Peyer's patch (tissue), 4 donors: ENCODE data around the gene PARL. TPM values are rescaled to one million over a fixed set of nuclear protein-coding genes. Genes with fewer than 3 reads are reported as not detected.

Source experiments
- DNase-seq, 3 donors: peaks; one replicate each; pipeline ENCODE4 v3.0.0-alpha.2; 2017 to 2019
- H3K27ac ChIP-seq, 4 donors: fragments of 200-600 bp; sonication (generic); one replicate each; pipeline ENCODE4 v1.5.1; 2016 to 2019
- H3K27me3 ChIP-seq, 2 donors: fragments of 200-600 bp; sonication (generic); one replicate each; pipeline ENCODE4 v1.5.1; 2019
- H3K36me3 ChIP-seq, 3 donors: fragments of 200-600 bp; sonication (generic); one replicate each; pipeline ENCODE4 v1.5.1; 2016 to 2019
- H3K4me1 ChIP-seq, 4 donors: fragments of 200-600 bp; sonication (generic); one replicate each; pipeline ENCODE4 v1.5.1; 2016 to 2019
- H3K4me3 ChIP-seq, 4 donors: fragments of 200-600 bp; sonication (generic); 1 replicate in 3 of 4; 2 replicates in 1 of 4; pipeline ENCODE4 v1.5.1; 2016 to 2019; ENCODE audit warnings: mild to moderate bottlenecking in 1 of 4
- H3K9me3 ChIP-seq, 4 donors: fragments of 200-600 bp; sonication (generic); one replicate each; pipeline ENCODE4 v1.5.1; 2016 to 2019; ENCODE audit warnings: mild to moderate bottlenecking in 1 of 4
- CTCF ChIP-seq, 6 experiments: fragments of 450-650 bp in 4 of 6; fragments of 200-600 bp in 2 of 6; sonication (generic) in 1 of 6; IDR thresholded peaks; one replicate each; pipeline ENCODE4 v1.5.1; 2017 to 2019; ENCODE audit warnings: antibody characterized with exemption in 6 of 6, mild to moderate bottlenecking in 3 of 6, moderate library complexity in 1 of 6
- POLR2A ChIP-seq, 2 donors: fragments of 450-650 bp; IDR thresholded peaks; one replicate each; pipeline ENCODE4 v1.5.1; 2017; ENCODE audit warnings: antibody characterized with exemption in 2 of 2, mild to moderate bottlenecking in 2 of 2, moderate library complexity in 2 of 2
- total RNA-seq, 4 donors: library from RNA; depleted of rRNA; stranded (reverse); fragments of >200 nt; gene quantifications; one replicate each; pipeline ENCODE4 v1.1.0, GENCODE V29; 2016

Gene PARL
- total RNA-seq, 4 donors from 2014 or later, result 22.3 to 69.9 (median 43.9) TPM

DNA sequence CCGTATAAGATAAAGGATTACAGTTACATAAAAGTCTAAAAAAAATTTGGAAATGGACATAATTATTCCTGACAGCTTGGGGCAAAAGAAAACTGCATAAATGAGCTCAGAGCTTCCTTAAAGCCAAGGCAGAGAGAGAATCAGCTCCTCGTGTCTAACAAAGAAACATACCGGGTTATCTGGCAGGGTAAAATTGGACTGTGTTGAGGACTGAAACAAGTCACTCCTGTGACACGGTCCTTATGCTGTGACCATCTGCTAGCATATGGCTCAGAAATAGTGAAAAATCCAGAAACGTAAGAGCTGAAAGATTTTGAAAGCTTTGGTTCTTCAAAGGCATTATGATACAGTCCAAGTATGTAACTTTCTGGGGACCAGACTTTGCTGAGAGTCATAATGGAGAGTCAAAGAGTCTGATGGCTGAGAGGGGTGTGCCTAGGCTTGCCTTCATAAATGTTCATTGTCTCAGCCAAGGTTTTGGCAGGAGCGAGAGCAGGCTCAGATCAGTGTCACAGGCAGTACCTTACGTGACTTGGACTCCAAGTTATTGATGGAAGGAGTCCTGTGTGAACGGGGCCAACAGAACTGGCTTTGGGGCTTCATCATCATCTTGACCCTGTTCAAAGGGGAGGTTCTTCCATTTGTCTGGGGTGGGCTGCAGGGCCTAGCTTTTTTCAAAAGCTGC, 71.8 kb downstream of the PARL start:
- H3K4me1 ChIP-seq, result no peaks in the 10 kb centered on the region
- H3K36me3 ChIP-seq, result peaks cover 0 to 35% (median 0%) of the 10 kb centered on the region in 3 donors
- no peak for DNase-seq
- H3K27me3 ChIP-seq, result no peaks in the 10 kb centered on the region
- no peaks in the 10 kb centered on the region for H3K9me3 ChIP-seq
- H3K27ac ChIP-seq, result no peak overlapping the region
- TF ChIP-seq CTCF (IDR thresholded peaks at IDR 0.05) (no peak), POLR2A (IDR thresholded peaks at IDR 0.05) (no peak)
- H3K4me3 ChIP-seq, result no peak overlapping the region

DNA sequence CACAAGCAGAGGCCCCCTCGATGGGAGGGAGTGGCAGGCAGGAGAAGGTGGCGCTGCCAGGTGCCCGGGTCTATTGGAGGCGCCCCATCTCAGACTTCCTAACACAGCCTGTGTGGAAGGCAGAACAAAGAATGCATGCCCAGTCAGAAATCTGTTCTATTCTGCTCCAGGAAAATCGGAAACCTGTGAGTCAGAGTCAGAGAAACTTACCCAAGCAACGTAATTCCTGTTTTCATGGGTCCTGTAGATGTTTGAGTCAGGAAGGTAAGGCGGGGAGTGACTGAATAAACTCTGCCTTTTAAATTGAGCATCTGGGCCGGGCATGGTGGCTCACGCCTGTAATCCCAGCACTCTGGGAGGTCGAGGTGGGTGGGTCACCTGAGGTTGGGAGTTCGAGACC, 73.0 kb downstream of the PARL start:
- peak in 1 of 3 donors; percentile 21 for DNase-seq
- H3K27me3 ChIP-seq, result no peaks in the 10 kb centered on the region
- no peak overlapping the region for H3K4me3 ChIP-seq
- H3K27ac ChIP-seq, result no peak overlapping the region
- peaks cover 0 to 47% (median 0%) of the 10 kb centered on the region in 3 donors for H3K36me3 ChIP-seq
- H3K9me3 ChIP-seq, result no peaks in the 10 kb centered on the region
- no peak for TF ChIP-seq POLR2A (IDR thresholded peaks at IDR 0.05)
- no peak for TF ChIP-seq CTCF (IDR thresholded peaks at IDR 0.05)
- no peaks in the 10 kb centered on the region for H3K4me1 ChIP-seq

- peak in 1 of 3 donors; percentile 25 for DNase-seq
- TF ChIP-seq POLR2A (IDR thresholded peaks at IDR 0.05) (no peak), CTCF (IDR thresholded peaks at IDR 0.05) (no peak)
- Histone ChIP-seq H3K4me3 (no peak overlapping the region), H3K27ac (no peak overlapping the region), H3K27me3 (no peaks in the 10 kb centered on the region), H3K36me3 (peaks cover 0 to 52% (median 0%) of the 10 kb centered on the region in 3 donors), H3K9me3 (no peaks in the 10 kb centered on the region), H3K4me1 (no peaks in the 10 kb centered on the region)
Observed at GRCh38 chr3:183810643-183811594, 73.8 kb downstream of the PARL start.

DNA sequence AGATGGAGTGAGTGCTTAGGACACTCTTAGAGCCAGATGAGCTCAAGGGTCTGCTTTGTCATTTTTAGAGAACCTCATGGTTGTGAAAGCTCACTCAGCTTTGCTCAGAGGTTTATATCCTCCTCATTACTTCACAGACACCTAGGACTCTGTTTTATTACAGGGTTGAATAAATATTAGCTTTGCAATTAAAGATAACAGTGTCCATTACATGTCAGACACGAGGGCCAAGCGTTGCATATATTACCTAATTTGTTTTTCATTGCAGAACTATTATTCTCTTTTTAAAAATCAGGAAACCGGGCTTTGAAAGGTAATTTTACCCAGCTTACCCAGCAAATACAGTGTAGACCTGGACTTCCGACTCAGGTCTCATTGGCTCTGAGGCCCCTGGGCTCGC, 75.4 kb downstream of the PARL start:
- H3K27me3 ChIP-seq, result no peaks in the 10 kb centered on the region
- no peaks in the 10 kb centered on the region for H3K9me3 ChIP-seq
- no peak overlapping the region for H3K4me3 ChIP-seq
- no peaks in the 10 kb centered on the region for H3K4me1 ChIP-seq
- H3K27ac ChIP-seq, result no peak overlapping the region
- no peak for DNase-seq
- TF ChIP-seq POLR2A (IDR thresholded peaks at IDR 0.05) (no peak), CTCF (IDR thresholded peaks at IDR 0.05) (no peak)
- H3K36me3 ChIP-seq, result peaks cover 0 to 68% (median 0%) of the 10 kb centered on the region in 3 donors

DNA sequence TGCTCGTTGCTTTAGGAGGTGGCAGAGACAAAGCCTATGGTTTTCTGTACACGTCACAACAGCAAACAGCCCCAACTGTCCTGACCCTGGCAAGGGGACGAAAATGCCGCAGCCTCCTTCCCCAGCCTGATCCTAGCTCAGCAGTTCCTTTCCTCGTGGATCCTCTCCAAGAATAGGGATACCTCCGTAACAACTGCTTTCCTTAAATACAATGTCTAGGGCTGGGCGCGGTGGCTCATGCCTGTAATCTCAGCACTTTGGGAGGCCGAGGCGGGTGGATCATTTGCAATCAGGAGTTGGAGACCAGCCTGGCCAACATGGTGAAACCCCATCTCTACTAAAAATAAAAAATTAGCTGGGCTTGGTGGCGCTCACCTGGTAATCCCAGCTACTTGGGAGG, 76.3 kb downstream of the PARL start:
- Histone ChIP-seq H3K27ac (no peak overlapping the region), H3K27me3 (no peaks in the 10 kb centered on the region), H3K9me3 (no peaks in the 10 kb centered on the region), H3K4me3 (no peak overlapping the region), H3K4me1 (no peaks in the 10 kb centered on the region), H3K36me3 (peaks cover 0 to 77% (median 0%) of the 10 kb centered on the region in 3 donors)
- peak in 1 of 3 donors; percentile 34 for DNase-seq
- no peak for TF ChIP-seq CTCF (IDR thresholded peaks at IDR 0.05)
- TF ChIP-seq POLR2A (IDR thresholded peaks at IDR 0.05), result no peak
